HG03045 (cell line): ENCODE results near the gene EDEM2.
"Not testable (repeated sequence)": the region's sequence is repeated elsewhere in the genome, so short reads cannot be mapped to it uniquely, and the experiment has no call there.

ENCODE experiments used
- ATAC-seq: cut with Tn5 transposase; IDR thresholded peaks from one replicate; pipeline ENCODE4 v1.9.1; 2021; ENCODE audit warnings: mild to moderate bottlenecking, moderate library complexity; ENCODE audit not compliant: unreplicated experiment

The EDEM2 gene

GRCh38 chr20:35168701-35169409 is 21.7 kb upstream of the EDEM2 start:
- not testable (repeated sequence) for ATAC-seq

GRCh38 chr20:35167787-35168186 is 20.7 kb upstream of the EDEM2 start:
- no peak for ATAC-seq

- ATAC-seq, result no peak
Observed at GRCh38 chr20:35166242-35166830, 19.2 kb upstream of the EDEM2 start.

- ATAC-seq, result no peak
Observed at GRCh38 chr20:35165221-35166185, 18.4 kb upstream of the EDEM2 start.

- ATAC-seq, result not testable (repeated sequence)
Observed at GRCh38 chr20:35164531-35164930, 17.4 kb upstream of the EDEM2 start.

GRCh38 chr20:35160341-35160740 is 13.2 kb upstream of the EDEM2 start:
- ATAC-seq, result not testable (repeated sequence)

GRCh38 chr20:35156978-35157377 is 9.8 kb upstream of the EDEM2 start:
- no peak for ATAC-seq

- ATAC-seq, result no peak
Observed at GRCh38 chr20:35155936-35156335, 8.8 kb upstream of the EDEM2 start.

GRCh38 chr20:35151736-35152135 is 4.6 kb upstream of the EDEM2 start:
- no peak for ATAC-seq

- ATAC-seq, result no peak
Observed at GRCh38 chr20:35150846-35151579, 3.9 kb upstream of the EDEM2 start.

- peak; percentile 14 for ATAC-seq
Observed at GRCh38 chr20:35147575-35148071, 487 bp upstream of the EDEM2 start.

GRCh38 chr20:35146299-35146919 is 727 bp downstream of the EDEM2 start:
- ATAC-seq, result peak; percentile 15

- no peak for ATAC-seq
Observed at GRCh38 chr20:35145141-35145564, 2.0 kb downstream of the EDEM2 start.

- ATAC-seq, result no peak
Observed at GRCh38 chr20:35144694-35145093, 2.4 kb downstream of the EDEM2 start.

GRCh38 chr20:35135867-35136586 is 11.1 kb downstream of the EDEM2 start:
- ATAC-seq, result no peak

GRCh38 chr20:35134880-35135279 is 12.3 kb downstream of the EDEM2 start:
- no peak for ATAC-seq

GRCh38 chr20:35134472-35134871 is 12.7 kb downstream of the EDEM2 start:
- no peak for ATAC-seq

GRCh38 chr20:35133735-35134134 is 13.4 kb downstream of the EDEM2 start:
- no peak for ATAC-seq

GRCh38 chr20:35133031-35133430 is 14.1 kb downstream of the EDEM2 start:
- ATAC-seq, result no peak

- ATAC-seq, result no peak
Observed at GRCh38 chr20:35131934-35132333, 15.2 kb downstream of the EDEM2 start.
